OCI-LY3 (cell line): ENCODE results near the gene NCK2.

Experiments
- H2AFZ ChIP-seq: fragments of 200-600, 300-600 bp; shearing (Covaris generic); 2 replicates; pipeline ENCODE4 v1.6.0; 2014; ENCODE audit warnings: antibody characterized with exemption, low read depth, low read length
- H3K27ac ChIP-seq: fragments of 200-600, 300-600 bp; sonication (generic); 2 replicates; pipeline ENCODE4 v1.5.1; 2014; ENCODE audit warnings: mild to moderate bottlenecking, low read length, moderate library complexity, mixed read lengths
- H3K27me3 ChIP-seq: fragments of 200-600, 300-600 bp; sonication (generic); 2 replicates; pipeline ENCODE4 v1.6.1; 2014; ENCODE audit warnings: low read depth, low read length, mixed read lengths
- H3K36me3 ChIP-seq: fragments of 200-600, 300-600 bp; sonication (generic); replicated peaks from 2 replicates; pipeline ENCODE3; 2014; ENCODE audit warnings: low read depth, low read length, mixed read lengths
- H3K4me1 ChIP-seq: fragments of 300-600, 200-600 bp; sonication (generic); 2 replicates; pipeline ENCODE4 v1.6.1; 2014; ENCODE audit warnings: low read length, mixed read lengths
- H3K4me2 ChIP-seq: fragments of 200-600, 300-600 bp; sonication (generic); 2 replicates; pipeline ENCODE4 v1.6.1; 2014; ENCODE audit warnings: low read length, mixed read lengths
- H3K4me3 ChIP-seq: fragments of 300-600, 200-600 bp; sonication (generic); 2 replicates; pipeline ENCODE4 v1.5.1; 2014; ENCODE audit warnings: antibody characterized with exemption, mild to moderate bottlenecking, low read length, moderate library complexity
- H3K79me2 ChIP-seq: fragments of 300-600, 200-600 bp; shearing (Covaris generic); 2 replicates; pipeline ENCODE4 v1.6.1; 2014; ENCODE audit warnings: mild to moderate bottlenecking, low read length, mixed read lengths
- H3K9ac ChIP-seq: fragments of 300-600, 200-600 bp; shearing (Covaris generic); 2 replicates; pipeline ENCODE4 v1.6.0; 2014; ENCODE audit warnings: mild to moderate bottlenecking, low read length, moderate library complexity
- H3K9me3 ChIP-seq: fragments of 200-600, 300-600 bp; shearing (Covaris generic); 2 replicates; pipeline ENCODE4 v1.6.1; 2014; ENCODE audit warnings: low read length, mixed read lengths; ENCODE audit not compliant: insufficient read depth
- H4K20me1 ChIP-seq: fragments of 200-600, 300-600 bp; sonication (generic); 2 replicates; pipeline ENCODE4 v1.6.1; 2016; ENCODE audit warnings: low read length, mixed read lengths; ENCODE audit not compliant: insufficient read depth
- CTCF ChIP-seq: fragments of 200-600, 300-600 bp; sonication (generic); IDR thresholded peaks from 2 replicates; pipeline ENCODE4 v1.5.1; 2014; ENCODE audit warnings: antibody characterized with exemption, low read length, low read depth
- EZH2phosphoT487 ChIP-seq: fragments of 200-600 bp; shearing (Covaris generic); IDR thresholded peaks from 2 replicates; pipeline ENCODE4 v1.6.1; 2018; ENCODE audit warnings: antibody characterized with exemption, mixed run types, low read depth

Gene NCK2

DNA sequence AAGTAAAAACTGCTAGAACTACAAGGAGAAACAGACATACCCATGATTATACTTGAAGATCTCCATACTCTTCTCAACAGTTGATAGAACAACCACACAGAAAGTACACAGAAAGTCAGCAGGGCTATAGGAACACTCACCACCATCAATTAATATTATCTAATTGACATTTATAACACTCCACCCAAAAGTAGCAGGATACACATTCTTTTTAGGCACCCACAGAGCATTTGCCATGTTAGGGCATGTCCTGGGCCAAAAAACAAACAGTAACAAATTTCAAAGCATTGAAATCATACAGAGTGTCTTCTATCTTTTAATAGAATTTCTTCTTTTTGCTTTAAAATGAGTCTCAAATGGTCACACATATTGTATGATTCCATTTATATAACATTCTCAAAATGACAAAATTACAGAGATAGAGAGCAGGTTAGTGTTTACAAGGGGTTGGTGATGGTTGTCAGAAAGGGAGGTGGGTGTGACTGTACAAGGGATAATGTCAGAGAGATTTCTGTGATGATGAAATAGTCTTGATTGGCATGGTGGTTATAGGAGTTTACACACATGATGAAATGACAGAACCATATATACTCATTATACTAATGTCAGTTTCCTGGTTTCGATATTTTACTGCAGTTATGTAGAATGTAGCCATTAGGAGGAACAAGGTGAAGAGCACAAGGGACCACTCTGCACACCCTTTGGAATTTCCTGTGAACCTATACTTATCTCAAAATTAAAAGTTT, 82.8 kb downstream of the NCK2 start:
- H4K20me1 ChIP-seq, result peaks cover 12% of the 10 kb centered on the region; the same call in 1 of the 2 replicates
- H3K27me3 ChIP-seq, result no peaks in the 10 kb centered on the region
- H3K27ac ChIP-seq, result no peak overlapping the region
- H3K4me1 ChIP-seq, result no peaks in the 10 kb centered on the region
- no peaks in the 10 kb centered on the region for H3K79me2 ChIP-seq
- H3K9me3 ChIP-seq, result no peaks in the 10 kb centered on the region
- H3K36me3 ChIP-seq, result no peaks in the 10 kb centered on the region
- no peak overlapping the region for H3K4me2 ChIP-seq
- no peak overlapping the region for H3K9ac ChIP-seq
- no peak for TF ChIP-seq EZH2phosphoT487
- no peak for TF ChIP-seq CTCF
- H2AFZ ChIP-seq, result no peak overlapping the region
- H3K4me3 ChIP-seq, result no peak overlapping the region

GRCh38 chr2:105828558-105828957, 83.8 kb downstream of the NCK2 start:
- TF ChIP-seq CTCF (no peak), EZH2phosphoT487 (no peak)
- no peaks in the 10 kb centered on the region for H3K9me3 ChIP-seq
- H3K27ac ChIP-seq, result no peak overlapping the region
- no peak overlapping the region for H3K9ac ChIP-seq
- no peak overlapping the region for H2AFZ ChIP-seq
- no peaks in the 10 kb centered on the region for H3K36me3 ChIP-seq
- no peaks in the 10 kb centered on the region for H3K4me1 ChIP-seq
- H4K20me1 ChIP-seq, result peaks cover 11% of the 10 kb centered on the region; the same call in 1 of the 2 replicates
- no peak overlapping the region for H3K4me2 ChIP-seq
- H3K27me3 ChIP-seq, result no peaks in the 10 kb centered on the region
- H3K79me2 ChIP-seq, result peaks cover 3% of the 10 kb centered on the region; the same call in 1 of the 2 replicates
- H3K4me3 ChIP-seq, result no peak overlapping the region

DNA sequence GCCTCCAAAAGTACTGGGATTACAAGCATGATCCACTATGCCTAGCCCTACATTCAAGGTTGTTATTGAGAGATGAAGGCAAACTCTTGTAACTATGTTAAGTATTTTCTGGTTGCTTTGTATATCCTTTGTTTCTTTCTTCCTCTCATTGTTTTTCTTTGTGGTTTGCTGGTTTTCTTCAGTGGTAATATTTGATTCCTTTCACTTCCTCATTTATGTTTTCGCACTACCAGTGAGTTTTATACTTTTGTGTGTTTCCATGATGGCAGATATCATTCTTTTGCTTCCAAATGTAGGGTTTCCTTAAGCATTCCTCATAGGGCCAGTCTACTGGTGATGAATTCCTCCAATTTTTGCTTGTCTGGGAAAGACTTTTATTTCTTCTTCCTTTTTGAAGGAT, 90.2 kb downstream of the NCK2 start:
- peaks cover 18% of the 10 kb centered on the region for H3K36me3 ChIP-seq
- H4K20me1 ChIP-seq, result peaks cover 11% of the 10 kb centered on the region; the same call in 1 of the 2 replicates
- H3K9ac ChIP-seq, result no peak overlapping the region
- peaks cover 4% of the 10 kb centered on the region; the same call in 1 of the 2 replicates for H3K4me1 ChIP-seq
- TF ChIP-seq CTCF, result no peak
- TF ChIP-seq EZH2phosphoT487, result no peak
- H3K4me2 ChIP-seq, result no peak overlapping the region
- no peak overlapping the region for H3K4me3 ChIP-seq
- peaks cover 19% of the 10 kb centered on the region for H3K79me2 ChIP-seq
- no peaks in the 10 kb centered on the region for H3K27me3 ChIP-seq
- H3K27ac ChIP-seq, result no peak overlapping the region
- no peak overlapping the region for H2AFZ ChIP-seq
- H3K9me3 ChIP-seq, result peaks cover 14% of the 10 kb centered on the region

- Histone ChIP-seq H3K9ac (no peak overlapping the region), H3K79me2 (peaks cover 19% of the 10 kb centered on the region), H2AFZ (no peak overlapping the region), H4K20me1 (peaks cover 16% of the 10 kb centered on the region; the same call in 1 of the 2 replicates), H3K4me1 (peaks cover 4% of the 10 kb centered on the region; the same call in 1 of the 2 replicates), H3K4me2 (no peak overlapping the region), H3K9me3 (peaks cover 14% of the 10 kb centered on the region), H3K4me3 (no peak overlapping the region), H3K27ac (no peak overlapping the region), H3K27me3 (no peaks in the 10 kb centered on the region), H3K36me3 (peaks cover 18% of the 10 kb centered on the region)
- no peak for TF ChIP-seq CTCF
- no peak for TF ChIP-seq EZH2phosphoT487
These were observed 91.6 kb downstream of the NCK2 start for GRCh38 chr2:105836341-105836740.
